Measurements from ENCODE around the gene VPS13D. TPM values are rescaled to one million over a fixed set of nuclear protein-coding genes. Genes with fewer than 3 reads are reported as not detected.

Gene VPS13D
- polyA plus RNA-seq, 1 of the 3 experiments (the other 2 are of a cell fraction) = 15.0 TPM

- Histone ChIP-seq H3K9ac (no peak overlapping the region), H3K9me3 (no peaks in the 10 kb centered on the region), H3K36me3 (replicated peaks in 1 of 2; ENCODE audit: control insufficient read depth in 1 of 2, insufficient read depth in 2 of 2, low read length in 1 of 2) (no peaks in the 10 kb centered on the region), H3K27me3 (ENCODE audit: insufficient read depth) (no peaks in the 10 kb centered on the region), H3K4me2 (no peak overlapping the region), H2AFZ (ENCODE audit: low read depth) (no peak overlapping the region), H3F3A (replicated peaks; ENCODE audit: insufficient read depth) (peaks cover 11% of the 10 kb centered on the region), H3K4me3 (ENCODE audit: low read depth in 2 of 2, low read length in 1 of 2) (no peak overlapping the region), H3K4me1 (ENCODE audit: control insufficient read depth in 1 of 2, insufficient read depth in 2 of 2, low read depth in 1 of 2, low read length in 1 of 2) (peaks cover 25 to 69% of the 10 kb centered on the region in 2 experiments), H3K9me2 (no peaks in the 10 kb centered on the region), H3K79me2 (ENCODE audit: insufficient read depth) (no peaks in the 10 kb centered on the region), H4K20me1 (ENCODE audit: insufficient read depth) (no peaks in the 10 kb centered on the region), H3K27ac (ENCODE audit: low read depth in 2 of 2, low read length in 1 of 2) (peak overlapping the region in 1 of 2 experiments; percentile 95; a peak in 2 of 4 replicates)
- ChIA-PET CTCF (interaction anchor here (1.4 to 3.4 kb wide), 2 partner anchors 110 to 143 kb away, joined by 4 to 11 read pairs; partner anchors contain the start of gene DHRS3), POLR2A (no interaction called here)
- TF ChIP-seq SIN3A (IDR thresholded peaks at IDR 0.05; ENCODE audit: borderline replicate concordance, low read depth, low read length) (no peak), CHD2 (IDR thresholded peaks at IDR 0.05; ENCODE audit: low read length, partially characterized antibody) (no peak), EZH2phosphoT487 (IDR thresholded peaks at IDR 0.05; ENCODE audit: borderline replicate concordance, low read depth) (no peak), POLR2AphosphoS5 (IDR thresholded peaks at IDR 0.05; ENCODE audit: low read depth, low read length) (no peak), FOXJ3 (CRISPR knock-in tag; IDR thresholded peaks at IDR 0.05) (no peak), ELF1 (IDR thresholded peaks at IDR 0.05) (no peak), SMC3 (IDR thresholded peaks at IDR 0.05; ENCODE audit: low read depth, low read length) (no peak), CTCF (IDR thresholded peaks at IDR 0.05) (no peak), FOSL2 (IDR thresholded peaks at IDR 0.05; ENCODE audit: borderline replicate concordance, low read depth) (no peak), ZBTB33 (IDR thresholded peaks at IDR 0.05; ENCODE audit: borderline replicate concordance, low read depth) (no peak), REST (IDR thresholded peaks at IDR 0.05; ENCODE audit: low read depth, low read length) (no peak), IRF3 (IDR thresholded peaks at IDR 0.05; ENCODE audit: low read depth, low read length) (no peak), GABPA (IDR thresholded peaks at IDR 0.05; ENCODE audit: low read depth) (no peak), EP300 (IDR thresholded peaks at IDR 0.05; ENCODE audit: borderline replicate concordance in 1 of 2, low read depth in 1 of 2, low read length in 1 of 2) (no peak), RXRA (IDR thresholded peaks at IDR 0.05; ENCODE audit: borderline replicate concordance, low read depth) (no peak), USF1 (IDR thresholded peaks at IDR 0.05; ENCODE audit: borderline replicate concordance, low read depth) (no peak), TEAD4 (IDR thresholded peaks at IDR 0.05; ENCODE audit: borderline replicate concordance, insufficient read depth) (no peak), RFX5 (IDR thresholded peaks at IDR 0.05; ENCODE audit: low read length) (no peak)
- WGBS (ENCODE audit: low lambda C conversion rate) = 91% methylated on average over 3 of the region's 3 CpGs
- DNase-seq = no peak
Observed at GRCh38 chr1:12475530-12475934, 245.7 kb downstream of the VPS13D start.

Measured in SK-N-SH (cell line).